ENCODE measurements around the gene CFAP77.

GRCh38 chr9:132554755-132555154 is 144.7 kb downstream of the CFAP77 start:
- TF ChIP-seq EP300 (IDR thresholded peaks at IDR 0.05) (no peak), CTCF (IDR thresholded peaks at IDR 0.05) (no peak), POLR2A (IDR thresholded peaks at IDR 0.05) (no peak)
